Muscle of leg (tissue), 11 donors: Measurements from ENCODE around the gene CAPN8. TPM values are rescaled to one million over a fixed set of nuclear protein-coding genes. Genes with fewer than 3 reads are reported as not detected.

Source experiments
- DNase-seq: peaks from one replicate; pipeline ENCODE4 v3.0.0; 2013
- H3K27ac ChIP-seq: one replicate; pipeline ENCODE4 v1.5.1; 2013; ENCODE audit warnings: mild to moderate bottlenecking, low read length, control low read depth
- H3K27me3 ChIP-seq: one replicate; pipeline ENCODE4 v1.6.1; 2013; ENCODE audit warnings: low read length; ENCODE audit not compliant: control insufficient read depth, insufficient read depth
- H3K36me3 ChIP-seq: one replicate; pipeline ENCODE4 v1.6.1; 2013; ENCODE audit warnings: low read length; ENCODE audit not compliant: control insufficient read depth, insufficient read depth
- H3K4me1 ChIP-seq: one replicate; pipeline ENCODE4 v1.6.1; 2013; ENCODE audit warnings: low read length; ENCODE audit not compliant: control insufficient read depth, insufficient read depth
- H3K4me3 ChIP-seq: one replicate; pipeline ENCODE4 v1.5.1; 2013; ENCODE audit warnings: low read length, control low read depth
- H3K9me3 ChIP-seq: replicated peaks from 2 replicates; pipeline ENCODE4 v1.6.1; 2013; ENCODE audit warnings: low read depth, low read length; ENCODE audit not compliant: control insufficient read depth
- WGBS: methylation state at CpG from one replicate; pipeline ENCODE4 v1.1.5; 2013; ENCODE audit warnings: missing lambda C conversion rate; ENCODE audit not compliant: insufficient coverage; 5-methylcytosine and 5-hydroxymethylcytosine counted together
- polyA plus RNA-seq, 8 donors: library from polyadenylated mRNA; unstranded; fragments of 120-200 nt; gene quantifications; one replicate each; pipeline versions ENCODE4 v1.2.1 to v1.2.3, GENCODE V29; 2013; ENCODE audit warnings: inconsistent platforms in 1 of 8, low replicate concordance in 1 of 8; ENCODE audit not compliant: insufficient read length in 8 of 8, insufficient read depth in 1 of 8
- total RNA-seq: library from RNA; stranded (reverse); fragments of 120-200 nt; gene quantifications from one replicate; pipeline ENCODE4 v1.2.4, GENCODE V29; 2013

CAPN8 gene
- total and polyA plus RNA-seq, 9 donors, result 0.34 to 0.84 (median 0.53) TPM; not detected in 1

- no peaks in the 10 kb centered on the region for H3K27me3 ChIP-seq
- H3K36me3 ChIP-seq, result no peaks in the 10 kb centered on the region
- no peaks in the 10 kb centered on the region for H3K4me1 ChIP-seq
- 23% methylated on average over 3 of the region's 8 CpGs for WGBS
- no peak overlapping the region for H3K4me3 ChIP-seq
- no peak for DNase-seq
- no peak overlapping the region for H3K27ac ChIP-seq
- H3K9me3 ChIP-seq, result no peaks in the 10 kb centered on the region
Observed at GRCh38 chr1:223556414-223557129, 108.9 kb downstream of the CAPN8 start.

GRCh38 chr1:223553957-223554356 is 111.5 kb downstream of the CAPN8 start:
- Histone ChIP-seq H3K9me3 (no peaks in the 10 kb centered on the region), H3K4me3 (no peak overlapping the region), H3K27ac (no peak overlapping the region), H3K36me3 (no peaks in the 10 kb centered on the region), H3K4me1 (no peaks in the 10 kb centered on the region), H3K27me3 (peaks cover 6% of the 10 kb centered on the region)
- 100% methylated on average over 1 of the region's 3 CpGs for WGBS
- no peak for DNase-seq

GRCh38 chr1:223551610-223552009 is 113.9 kb downstream of the CAPN8 start:
- no peak overlapping the region for H3K27ac ChIP-seq
- DNase-seq, result no peak
- H3K4me1 ChIP-seq, result no peaks in the 10 kb centered on the region
- H3K36me3 ChIP-seq, result no peaks in the 10 kb centered on the region
- no CpG with 5 or more reads among the region's 3 CpGs for WGBS
- H3K27me3 ChIP-seq, result peaks cover 10% of the 10 kb centered on the region
- no peak overlapping the region for H3K4me3 ChIP-seq
- no peaks in the 10 kb centered on the region for H3K9me3 ChIP-seq

GRCh38 chr1:223549740-223550139 is 115.8 kb downstream of the CAPN8 start:
- H3K4me3 ChIP-seq, result no peak overlapping the region
- no peak for DNase-seq
- H3K36me3 ChIP-seq, result no peaks in the 10 kb centered on the region
- WGBS, result no CpG with 5 or more reads among the region's 1 CpG
- no peak overlapping the region for H3K27ac ChIP-seq
- H3K4me1 ChIP-seq, result no peaks in the 10 kb centered on the region
- no peaks in the 10 kb centered on the region for H3K9me3 ChIP-seq
- H3K27me3 ChIP-seq, result peaks cover 13% of the 10 kb centered on the region

GRCh38 chr1:223547316-223548114 is 118.0 kb downstream of the CAPN8 start:
- Histone ChIP-seq H3K4me1 (no peaks in the 10 kb centered on the region), H3K27ac (no peak overlapping the region), H3K9me3 (no peaks in the 10 kb centered on the region), H3K36me3 (no peaks in the 10 kb centered on the region), H3K4me3 (no peak overlapping the region), H3K27me3 (peaks cover 18% of the 10 kb centered on the region)
- WGBS, result 68% methylated on average over 4 of the region's 7 CpGs
- no peak for DNase-seq

- Histone ChIP-seq H3K27me3 (peaks cover 28% of the 10 kb centered on the region), H3K4me3 (no peak overlapping the region), H3K27ac (no peak overlapping the region), H3K9me3 (no peaks in the 10 kb centered on the region), H3K36me3 (no peaks in the 10 kb centered on the region), H3K4me1 (no peaks in the 10 kb centered on the region)
- WGBS, result 86% methylated on average over 1 of the region's 4 CpGs
- no peak for DNase-seq
Observed at GRCh38 chr1:223545343-223545742, 120.2 kb downstream of the CAPN8 start.

DNA sequence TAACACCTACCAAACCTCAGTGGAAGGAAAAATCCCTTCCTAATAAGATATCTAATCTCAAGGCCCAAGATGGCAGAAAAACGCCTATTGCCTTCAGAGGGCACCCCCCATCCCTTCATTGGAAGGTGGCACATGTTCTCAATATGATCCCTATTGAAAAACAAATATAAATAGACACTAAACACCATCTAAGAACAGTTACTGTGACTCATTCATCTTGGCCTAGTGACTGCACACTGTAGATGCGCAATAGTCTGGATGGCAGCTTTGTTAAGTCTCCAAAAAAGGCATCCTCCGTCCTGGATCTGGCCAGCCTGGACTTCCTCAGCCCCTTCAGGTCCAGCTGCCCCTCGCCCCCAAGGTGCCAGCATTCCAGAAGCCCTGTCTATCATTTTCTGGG is 121.9 kb downstream of the CAPN8 start:
- Histone ChIP-seq H3K4me3 (no peak overlapping the region), H3K4me1 (peaks cover 2% of the 10 kb centered on the region), H3K36me3 (no peaks in the 10 kb centered on the region), H3K27me3 (peaks cover 39% of the 10 kb centered on the region), H3K27ac (no peak overlapping the region), H3K9me3 (no peaks in the 10 kb centered on the region)
- DNase-seq, result no peak
- WGBS, result 80% methylated on average over 4 of the region's 4 CpGs

DNA sequence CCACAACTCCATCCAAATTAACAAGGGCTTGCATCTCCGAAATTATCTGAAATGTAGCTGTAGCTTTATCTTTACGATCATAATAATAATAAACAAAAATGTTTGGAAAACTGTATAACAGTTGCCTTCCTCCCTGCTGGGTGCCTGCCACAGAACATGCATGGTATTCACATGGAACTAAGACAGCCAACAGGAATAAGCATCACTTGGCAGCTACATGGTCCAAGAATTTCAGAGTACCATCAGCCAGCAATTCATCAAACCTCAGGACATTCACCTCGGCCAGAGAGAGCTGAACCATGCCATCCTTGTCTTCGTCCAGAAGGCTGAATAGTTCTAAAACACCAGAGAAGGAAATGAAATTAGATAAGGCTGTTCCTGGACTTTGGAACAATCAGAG is 122.7 kb downstream of the CAPN8 start:
- H3K36me3 ChIP-seq, result no peaks in the 10 kb centered on the region
- no peak overlapping the region for H3K4me3 ChIP-seq
- no CpG with 5 or more reads among the region's 4 CpGs for WGBS
- no peak overlapping the region for H3K27ac ChIP-seq
- peaks cover 38% of the 10 kb centered on the region for H3K27me3 ChIP-seq
- H3K4me1 ChIP-seq, result peaks cover 2% of the 10 kb centered on the region
- no peaks in the 10 kb centered on the region for H3K9me3 ChIP-seq
- peak; percentile 35 for DNase-seq

- peaks cover 7% of the 10 kb centered on the region for H3K4me1 ChIP-seq
- WGBS, result 51% methylated on average over 5 of the region's 11 CpGs
- no peak overlapping the region for H3K27ac ChIP-seq
Observed at GRCh38 chr1:223540485-223541106, 124.9 kb downstream of the CAPN8 start.

DNA sequence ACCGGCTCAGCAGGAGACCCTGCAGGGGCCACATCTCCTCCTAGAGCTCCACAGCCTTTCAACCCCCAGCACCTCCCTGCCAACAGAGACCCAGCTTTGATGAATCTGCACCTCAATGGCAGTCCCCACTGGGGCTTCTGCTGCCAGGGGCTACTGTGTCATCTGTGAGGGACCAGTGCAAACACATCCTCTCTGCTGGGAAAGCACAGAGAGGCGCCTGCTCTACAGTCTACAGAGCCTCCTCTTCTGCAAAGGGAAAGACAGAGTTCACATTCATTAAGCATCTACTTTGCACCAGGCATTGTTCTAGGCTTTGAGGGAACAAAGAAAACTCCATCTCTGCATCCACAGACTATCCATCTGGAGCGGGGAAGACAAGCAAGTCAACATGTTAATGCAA is 125.8 kb downstream of the CAPN8 start:
- Histone ChIP-seq H3K27me3 (peaks cover 48% of the 10 kb centered on the region), H3K27ac (no peak overlapping the region), H3K4me1 (peaks cover 10% of the 10 kb centered on the region), H3K9me3 (no peaks in the 10 kb centered on the region), H3K36me3 (no peaks in the 10 kb centered on the region), H3K4me3 (no peak overlapping the region)
- no peak for DNase-seq
- 80% methylated on average over 2 of the region's 3 CpGs for WGBS

More at GRCh38 chr1:223540485-223541106, 124.9 kb downstream of the CAPN8 start:
- DNase-seq, result no peak
- no peak overlapping the region for H3K4me3 ChIP-seq
- H3K27me3 ChIP-seq, result peaks cover 50% of the 10 kb centered on the region
- no peaks in the 10 kb centered on the region for H3K36me3 ChIP-seq
- H3K9me3 ChIP-seq, result no peaks in the 10 kb centered on the region
